ENCODE data around the gene ZDHHC11. TPM values are rescaled to one million over a fixed set of nuclear protein-coding genes. Genes with fewer than 3 reads are reported as not detected.
"Not testable (repeated sequence)": the region's sequence is repeated elsewhere in the genome, so short reads cannot be mapped to it uniquely, and the experiment has no call there.

ZDHHC11 gene
- total RNA-seq, 2 experiments from 2014 or later, result 9.9 to 10.6 TPM

DNA sequence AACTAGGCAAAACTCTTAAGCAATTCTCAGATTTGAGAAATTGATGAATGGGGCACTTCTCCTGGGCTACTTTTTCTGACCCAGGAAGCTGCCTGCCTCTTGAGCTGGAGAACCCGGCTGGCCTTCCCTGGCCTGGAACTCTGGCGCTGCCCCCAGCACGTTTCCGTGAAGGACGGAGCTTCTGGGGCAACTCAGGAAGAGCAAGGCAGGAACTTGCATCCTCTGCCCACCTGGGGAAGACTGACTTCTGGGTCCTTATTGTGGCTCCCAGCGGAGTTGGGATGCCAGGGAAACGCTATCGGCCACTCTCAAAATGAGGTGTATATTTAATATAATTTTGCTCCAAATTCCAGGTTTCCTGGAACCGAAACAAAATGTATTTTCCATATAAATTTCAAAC, 39.4 kb downstream of the ZDHHC11 start:
- H3K4me3 Mint-ChIP-seq; H3K27me3 Mint-ChIP-seq; H3K27ac Mint-ChIP-seq; ATAC-seq; DNase-seq; H3K36me3 Mint-ChIP-seq; H3K9me3 Mint-ChIP-seq (ENCODE audit: low read depth); H3K4me1 Mint-ChIP-seq; CTCF ChIA-PET: not testable (repeated sequence)

DNA sequence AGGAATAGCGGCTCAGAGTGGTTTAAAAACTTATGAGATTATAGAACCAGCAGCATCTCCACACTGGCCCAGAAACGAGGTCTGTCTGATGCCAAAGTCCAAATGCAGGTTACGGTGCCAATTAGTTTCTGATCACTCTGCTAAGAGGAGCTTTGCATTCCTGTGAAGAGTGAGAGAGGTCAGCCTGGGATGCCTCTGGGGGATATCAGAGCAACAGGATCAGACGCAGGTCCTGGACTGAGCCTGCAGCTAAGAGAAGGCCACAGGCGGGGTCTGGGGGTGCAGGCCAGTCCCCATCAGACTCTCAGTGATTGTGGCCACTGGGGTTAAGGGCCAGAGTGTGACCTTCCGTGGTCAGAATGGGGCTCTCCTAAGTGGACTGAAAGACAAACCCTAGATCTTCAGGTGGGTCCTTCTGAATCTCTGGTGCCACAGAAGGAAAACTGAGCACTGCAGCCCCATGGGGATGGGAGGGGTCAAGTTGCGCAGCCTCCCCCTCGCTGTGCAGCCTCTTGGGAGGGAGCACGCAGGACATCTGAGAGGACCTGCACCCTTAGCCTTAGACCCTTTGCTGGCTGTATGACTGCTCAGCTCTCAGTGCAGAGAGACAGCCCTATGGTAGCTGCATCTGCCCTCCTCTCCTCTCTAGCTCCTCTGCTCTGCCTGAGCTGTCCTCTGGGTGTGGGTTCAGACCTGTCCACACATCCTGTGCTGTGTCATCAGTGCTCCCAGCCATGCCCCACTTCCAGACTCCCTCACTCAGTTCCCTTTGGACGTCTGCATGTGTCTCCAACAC, 42.9 kb downstream of the ZDHHC11 start:
- H3K27ac Mint-ChIP-seq; DNase-seq; H3K4me1 Mint-ChIP-seq; CTCF ChIA-PET; ATAC-seq; H3K27me3 Mint-ChIP-seq; H3K36me3 Mint-ChIP-seq; H3K4me3 Mint-ChIP-seq; H3K9me3 Mint-ChIP-seq (ENCODE audit: low read depth): not testable (repeated sequence)

DNA sequence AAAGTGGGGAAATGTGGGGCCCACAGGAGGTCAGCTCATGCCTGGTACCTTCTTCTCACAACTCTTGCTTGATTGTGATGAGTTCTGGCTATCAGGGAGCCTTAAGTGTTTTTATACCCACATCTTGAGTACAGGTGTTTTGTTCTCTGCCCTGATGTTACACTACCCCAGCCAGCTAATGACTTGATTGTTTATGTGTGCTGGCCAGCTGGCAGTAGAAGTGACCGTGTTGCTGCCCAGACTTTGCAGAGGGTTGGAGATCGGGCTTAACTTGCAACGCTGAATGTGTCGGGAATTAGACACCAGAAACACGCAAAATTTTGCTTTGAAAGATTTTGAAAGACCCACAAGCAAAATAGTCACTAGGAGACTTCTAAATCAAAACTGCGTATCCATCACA, 49.3 kb downstream of the ZDHHC11 start:
- no peak for ATAC-seq
- no peak for DNase-seq
- H3K9me3 Mint-ChIP-seq (ENCODE audit: low read depth), result peaks cover 7% of the 10 kb centered on the region
- H3K4me3 Mint-ChIP-seq, result no peak overlapping the region
- peaks cover 5% of the 10 kb centered on the region for H3K36me3 Mint-ChIP-seq
- no peak overlapping the region for H3K27ac Mint-ChIP-seq
- H3K4me1 Mint-ChIP-seq, result no peaks in the 10 kb centered on the region
- CTCF ChIA-PET, result no interaction called here
- H3K27me3 Mint-ChIP-seq, result peaks cover 3% of the 10 kb centered on the region

DNA sequence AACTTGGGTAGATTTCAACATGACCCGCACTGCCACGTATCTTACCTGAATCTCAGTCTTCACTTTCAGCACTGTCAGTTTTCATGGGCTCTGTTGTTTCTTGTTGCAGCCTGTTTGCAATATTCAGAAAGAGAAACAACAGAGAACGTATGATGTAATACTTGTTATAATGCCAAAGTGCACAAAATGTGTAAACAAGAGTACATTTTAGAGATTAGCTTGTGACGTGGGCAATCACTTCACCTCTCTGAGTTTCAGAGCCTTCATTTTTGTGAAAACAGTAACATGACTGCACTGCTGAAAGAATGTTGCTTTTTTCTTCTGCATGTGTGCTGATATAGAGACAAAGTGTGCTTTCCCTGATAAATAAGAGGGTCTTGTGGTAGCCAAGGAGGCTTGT, 49.7 kb downstream of the ZDHHC11 start:
- H3K9me3 Mint-ChIP-seq (ENCODE audit: low read depth); H3K4me1 Mint-ChIP-seq; CTCF ChIA-PET; H3K27me3 Mint-ChIP-seq; H3K4me3 Mint-ChIP-seq; H3K27ac Mint-ChIP-seq; DNase-seq; ATAC-seq; H3K36me3 Mint-ChIP-seq: not testable (repeated sequence)

DNA sequence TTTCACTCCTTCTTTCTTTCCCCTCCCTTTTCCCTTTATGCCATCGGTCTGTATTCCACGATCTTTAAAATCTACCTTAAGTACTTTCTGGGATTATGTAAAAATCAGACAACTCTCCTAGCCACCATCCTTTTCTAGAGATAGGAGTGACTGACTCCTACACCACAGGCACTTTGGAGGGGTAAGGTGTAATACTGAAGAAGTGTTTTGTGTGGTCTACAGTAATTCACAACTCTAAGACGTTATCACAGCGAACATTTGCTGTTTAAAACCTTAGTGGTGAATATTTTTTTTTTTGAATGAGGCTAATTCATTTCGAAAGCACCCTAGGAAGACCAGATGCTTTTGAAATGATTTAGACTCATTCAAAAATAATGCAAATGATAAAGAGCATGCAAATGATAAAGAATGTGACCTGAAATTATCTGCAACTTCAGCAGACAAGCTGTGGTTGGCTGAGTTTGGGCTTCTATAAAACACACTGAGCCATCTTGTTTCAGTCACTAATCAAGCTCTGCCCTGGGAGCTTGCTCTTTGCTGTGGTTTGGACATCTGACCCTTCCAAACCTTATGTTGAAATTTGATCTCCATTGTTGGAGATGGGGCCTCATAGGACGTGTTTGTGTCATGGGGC, 52.2 kb downstream of the ZDHHC11 start:
- H3K4me1 Mint-ChIP-seq; CTCF ChIA-PET; DNase-seq; H3K27ac Mint-ChIP-seq; H3K27me3 Mint-ChIP-seq; H3K4me3 Mint-ChIP-seq; H3K36me3 Mint-ChIP-seq; H3K9me3 Mint-ChIP-seq (ENCODE audit: low read depth); ATAC-seq: not testable (repeated sequence)

DNA sequence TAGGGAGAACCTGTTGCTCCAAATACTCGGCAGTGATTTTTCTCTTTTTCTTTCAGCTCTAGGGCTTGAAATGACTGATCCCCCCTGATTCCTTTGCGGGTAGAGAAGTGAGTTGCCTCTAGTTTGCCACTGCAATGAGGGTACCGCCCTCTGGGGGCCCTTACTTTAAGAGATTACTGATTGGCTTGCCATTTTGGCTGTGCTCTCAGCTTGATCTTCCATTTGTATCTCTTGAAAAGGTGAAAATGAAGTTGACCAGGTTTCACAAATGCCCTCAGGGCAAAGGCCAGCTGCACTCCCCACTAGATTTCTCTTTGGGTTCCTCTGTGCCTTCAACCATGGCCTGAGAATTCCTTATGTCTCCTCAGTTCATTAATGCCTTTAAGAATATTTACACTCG, 52.8 kb downstream of the ZDHHC11 start:
- ATAC-seq; H3K4me3 Mint-ChIP-seq; H3K9me3 Mint-ChIP-seq (ENCODE audit: low read depth); H3K27me3 Mint-ChIP-seq; H3K27ac Mint-ChIP-seq; DNase-seq; H3K36me3 Mint-ChIP-seq; CTCF ChIA-PET; H3K4me1 Mint-ChIP-seq: not testable (repeated sequence)

DNA sequence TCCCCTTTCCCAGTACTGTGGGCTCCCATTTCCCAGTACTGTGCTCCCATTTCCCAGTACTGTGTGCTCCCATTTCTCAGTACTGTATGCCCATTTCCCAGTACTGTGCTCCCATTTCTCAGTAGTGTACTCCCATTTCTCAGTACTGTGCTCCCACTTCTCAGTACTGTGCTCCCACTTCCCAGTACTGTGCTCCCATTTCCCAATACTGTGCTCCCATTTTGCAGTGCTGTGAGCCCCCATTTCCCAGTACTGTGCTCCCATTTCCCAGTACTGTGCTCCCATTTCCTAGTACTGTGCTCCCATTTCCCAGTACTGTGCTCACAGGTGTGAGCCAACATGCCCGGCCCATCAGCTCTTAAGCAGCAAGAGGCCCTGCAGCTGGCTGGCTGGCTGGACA, 54.9 kb downstream of the ZDHHC11 start:
- H3K9me3 Mint-ChIP-seq (ENCODE audit: low read depth); CTCF ChIA-PET; H3K4me3 Mint-ChIP-seq; DNase-seq; ATAC-seq; H3K36me3 Mint-ChIP-seq; H3K4me1 Mint-ChIP-seq; H3K27ac Mint-ChIP-seq: not testable (repeated sequence)
- H3K27me3 Mint-ChIP-seq, result peaks cover 19% of the 10 kb centered on the region

DNA sequence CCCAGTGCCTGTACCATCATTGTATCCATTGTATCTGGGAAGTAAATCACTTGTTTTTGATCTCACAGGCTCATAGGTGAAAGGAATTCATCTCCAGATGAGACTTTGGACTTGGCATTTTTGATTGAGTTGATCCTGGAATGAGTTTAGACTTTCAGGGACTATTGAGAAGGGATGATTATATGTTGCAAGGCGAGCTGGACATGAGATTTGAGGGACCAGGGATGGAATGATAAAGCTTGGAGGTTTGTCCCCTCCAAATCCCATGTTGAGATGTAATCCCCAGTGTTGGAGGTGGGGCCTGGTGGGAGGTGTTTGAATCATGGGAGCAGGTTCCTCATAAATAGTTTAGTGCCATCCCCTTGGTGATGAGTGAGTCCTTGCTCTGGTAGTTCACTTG, 55.8 kb downstream of the ZDHHC11 start:
- H3K4me3 Mint-ChIP-seq; ATAC-seq; H3K9me3 Mint-ChIP-seq (ENCODE audit: low read depth); DNase-seq; H3K4me1 Mint-ChIP-seq; H3K36me3 Mint-ChIP-seq; CTCF ChIA-PET; H3K27ac Mint-ChIP-seq: not testable (repeated sequence)
- H3K27me3 Mint-ChIP-seq, result peaks cover 27% of the 10 kb centered on the region

DNA sequence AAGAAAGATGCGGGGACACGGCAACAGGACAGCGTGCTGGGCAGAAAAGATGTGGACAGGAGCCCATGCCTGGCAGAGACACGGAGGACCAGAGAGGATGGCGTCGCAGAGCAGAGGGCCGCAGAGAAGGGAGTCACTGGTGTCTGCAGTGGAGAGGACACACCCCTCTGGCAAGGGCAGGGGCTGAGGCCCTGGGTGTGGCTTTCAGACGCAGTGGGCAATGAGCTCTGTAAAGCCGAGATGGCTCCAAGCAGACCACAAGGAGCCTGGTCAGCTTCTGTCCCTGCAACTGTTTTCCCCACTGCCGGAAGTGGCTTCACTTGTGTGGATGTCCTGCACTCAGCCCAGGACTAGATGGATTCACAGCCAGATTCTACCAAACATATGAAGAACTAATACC, 62.1 kb downstream of the ZDHHC11 start:
- not testable (repeated sequence) for ATAC-seq, H3K27ac Mint-ChIP-seq

DNA sequence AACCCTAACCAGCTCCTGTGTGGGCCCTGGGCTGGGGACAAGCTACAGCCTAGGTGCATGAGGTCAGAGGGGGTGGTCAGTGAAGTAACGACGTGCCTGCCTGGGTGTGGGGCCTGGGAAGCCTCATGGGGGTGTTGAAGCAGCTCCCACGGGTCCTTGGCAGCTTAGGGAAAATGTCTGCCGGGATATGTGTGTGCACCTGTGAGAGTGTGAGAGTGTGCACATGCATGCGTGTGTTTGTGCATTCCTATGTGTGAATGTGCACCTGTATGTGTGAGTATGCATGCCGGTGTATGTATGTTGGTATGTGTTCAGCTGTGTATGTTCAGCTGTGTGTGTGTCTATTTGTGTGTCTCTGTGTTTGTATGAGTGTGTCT, 62.9 kb downstream of the ZDHHC11 start:
- DNase-seq; H3K36me3 Mint-ChIP-seq; H3K4me3 Mint-ChIP-seq; H3K27ac Mint-ChIP-seq; CTCF ChIA-PET; ATAC-seq; H3K9me3 Mint-ChIP-seq (ENCODE audit: low read depth); H3K4me1 Mint-ChIP-seq: not testable (repeated sequence)
- H3K27me3 Mint-ChIP-seq, result peaks cover 33% of the 10 kb centered on the region

More for the DNA sequence above, 62.1 kb downstream of the ZDHHC11 start:
- CTCF ChIA-PET; H3K9me3 Mint-ChIP-seq (ENCODE audit: low read depth); DNase-seq; H3K36me3 Mint-ChIP-seq; H3K4me1 Mint-ChIP-seq; H3K4me3 Mint-ChIP-seq: not testable (repeated sequence)
- peaks cover 40% of the 10 kb centered on the region for H3K27me3 Mint-ChIP-seq

DNA sequence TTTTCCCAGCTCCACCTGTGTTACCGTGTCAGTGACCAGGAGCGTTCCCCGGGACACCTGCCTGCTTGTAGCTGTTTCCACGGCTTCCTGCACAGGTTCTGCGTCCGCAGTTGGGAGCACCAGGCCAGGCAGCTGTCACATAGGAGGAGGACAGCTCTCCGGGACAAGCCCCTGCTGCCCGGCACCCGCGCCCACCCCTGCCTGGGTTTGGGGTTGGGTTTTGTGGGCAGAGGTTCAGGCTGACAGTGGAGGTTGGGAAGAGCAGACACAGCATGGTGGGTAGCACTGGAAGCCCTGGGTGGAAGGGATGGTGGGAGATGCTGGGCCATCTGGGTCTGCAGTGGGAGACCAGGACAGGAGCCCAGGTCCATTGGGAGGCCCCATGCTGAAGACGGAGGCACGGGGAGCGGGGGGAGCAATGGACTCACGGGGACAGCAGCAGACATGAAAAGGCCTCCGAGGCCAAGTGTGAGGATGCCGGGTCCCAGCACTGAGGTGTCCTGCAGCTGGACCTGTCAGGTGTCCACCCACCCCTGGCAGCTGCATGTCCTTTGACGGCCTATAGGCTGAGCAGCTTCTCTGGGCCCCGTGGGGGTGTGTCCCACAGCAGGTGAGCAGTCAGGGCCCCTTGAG, 63.4 kb downstream of the ZDHHC11 start:
- ATAC-seq; DNase-seq; H3K4me3 Mint-ChIP-seq; H3K36me3 Mint-ChIP-seq; H3K9me3 Mint-ChIP-seq (ENCODE audit: low read depth); H3K4me1 Mint-ChIP-seq; CTCF ChIA-PET; H3K27ac Mint-ChIP-seq: not testable (repeated sequence)
- H3K27me3 Mint-ChIP-seq, result peaks cover 30% of the 10 kb centered on the region

DNA sequence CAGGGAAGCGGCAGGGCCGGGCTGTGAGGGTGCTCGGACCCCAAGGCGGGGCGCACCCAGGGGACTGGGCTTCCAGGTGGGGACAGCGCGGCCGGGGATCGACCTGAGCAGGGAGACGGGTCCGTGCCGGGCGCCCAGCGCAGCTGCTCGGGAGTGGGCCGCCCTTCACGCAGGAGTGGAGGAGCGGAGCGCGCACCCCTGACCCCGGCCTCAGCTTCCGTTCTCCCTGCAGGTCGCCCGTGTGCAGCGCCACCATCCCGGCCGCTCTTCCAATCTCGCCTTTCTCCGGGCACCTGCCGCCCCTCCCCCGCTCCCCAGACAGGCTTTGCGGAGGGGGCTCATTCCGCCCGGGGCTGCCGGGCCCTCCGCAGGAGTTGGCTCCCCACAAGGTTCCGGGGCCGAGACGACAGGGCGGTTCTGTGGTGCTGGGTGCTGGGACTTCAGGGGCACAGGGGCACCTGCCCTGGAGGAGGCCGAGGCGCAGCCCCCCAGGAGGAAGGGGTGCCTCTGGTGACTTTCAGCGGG, 65.5 kb downstream of the ZDHHC11 start:
- CTCF ChIA-PET; H3K9me3 Mint-ChIP-seq (ENCODE audit: low read depth); H3K36me3 Mint-ChIP-seq; H3K27ac Mint-ChIP-seq; DNase-seq; H3K4me1 Mint-ChIP-seq: not testable (repeated sequence)
- peak overlapping the region; percentile 41 for H3K4me3 Mint-ChIP-seq
- peaks cover 16% of the 10 kb centered on the region for H3K27me3 Mint-ChIP-seq
- peak; percentile 41 for ATAC-seq

DNA sequence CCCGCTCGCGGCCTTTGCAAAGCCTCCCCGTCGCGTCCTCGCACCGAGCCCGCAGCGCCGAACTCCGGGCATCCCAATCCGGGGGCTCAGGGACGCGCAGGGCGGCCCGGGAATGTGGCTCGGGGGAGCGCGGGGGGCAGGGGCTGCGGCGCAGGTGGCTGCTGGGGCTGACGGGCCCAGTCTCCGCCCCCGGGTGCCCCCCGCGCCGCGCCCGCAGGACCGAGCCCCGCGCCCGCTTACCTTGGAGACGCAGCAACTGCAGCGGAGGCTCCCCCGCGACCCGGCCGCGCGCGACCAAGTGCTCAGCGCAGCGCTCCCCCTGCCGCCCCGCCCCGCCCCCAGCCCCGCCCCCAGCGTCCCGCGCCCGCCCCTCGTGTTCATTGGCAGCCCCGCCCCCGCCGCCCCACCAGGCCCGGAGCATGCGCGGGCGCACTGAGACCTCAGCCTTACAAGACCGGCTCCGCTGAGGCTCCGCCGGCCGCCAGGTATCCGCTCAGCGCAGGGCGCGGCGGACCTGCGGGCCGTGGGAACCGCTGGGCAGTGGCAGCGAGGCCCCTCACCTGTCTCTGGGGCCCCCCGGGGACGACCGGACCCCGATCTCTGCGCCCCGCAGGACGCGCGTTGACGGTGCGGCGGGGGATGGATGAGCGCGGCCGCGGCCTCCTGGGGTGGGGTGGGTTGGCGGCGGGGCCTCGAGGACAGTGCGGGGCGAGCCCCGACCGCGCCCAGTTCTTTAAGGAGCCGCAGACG, 66.2 kb downstream of the ZDHHC11 start, which contains the start of gene ZDHHC11B:
TSS of gene ZDHHC11B (minus strand) at position 302 of the 750 bp plus-strand sequence. CDS start 17,810 bp downstream, outside the sequence.
- H3K27ac Mint-ChIP-seq; H3K27me3 Mint-ChIP-seq; CTCF ChIA-PET; H3K9me3 Mint-ChIP-seq (ENCODE audit: low read depth); H3K36me3 Mint-ChIP-seq; H3K4me1 Mint-ChIP-seq: not testable (repeated sequence)
- DNase-seq (peak; percentile 87), ATAC-seq (peak; percentile 89)
- H3K4me3 Mint-ChIP-seq, result peak within 1 kb of the TSS; percentile 58

All from activated CD8-positive, alpha-beta memory T cell treated with anti-CD3 and anti-CD28 coated beads, Interleukin-2, amount 10 ng/mL, durations not matched to agents 7 days and 5 days (primary cell).